Frontal cortex (tissue), 4 donors: ENCODE data around the gene CREB3L2. TPM values are rescaled to one million over a fixed set of nuclear protein-coding genes. Genes with fewer than 3 reads are reported as not detected.

Source experiments
- DNase-seq, 2 donors: peaks; one replicate each; pipeline ENCODE4 v3.0.0; 2012; ENCODE audit warnings: low spot score in 2 of 2
- FAIRE-seq: peaks from 2 replicates; lab custom pipeline; 2012; peaks lifted over from hg19 to GRCh38; lab: Jason Lieb, UNC
- total RNA-seq: library from RNA; depleted of rRNA; stranded (reverse); fragments of >200 nt; gene quantifications from one replicate; pipeline ENCODE4 v1.2.3, GENCODE V29; 2014
- donor health status: control.
- donor health status: control.
- donor health status: control.

Gene CREB3L2
- total RNA-seq, 1 donor from 2014 or later: 0.82 TPM

- FAIRE-seq (no peak), DNase-seq (no peak)
These were observed 116.2 kb downstream of the CREB3L2 start for GRCh38 chr7:137885678-137886077.

DNA sequence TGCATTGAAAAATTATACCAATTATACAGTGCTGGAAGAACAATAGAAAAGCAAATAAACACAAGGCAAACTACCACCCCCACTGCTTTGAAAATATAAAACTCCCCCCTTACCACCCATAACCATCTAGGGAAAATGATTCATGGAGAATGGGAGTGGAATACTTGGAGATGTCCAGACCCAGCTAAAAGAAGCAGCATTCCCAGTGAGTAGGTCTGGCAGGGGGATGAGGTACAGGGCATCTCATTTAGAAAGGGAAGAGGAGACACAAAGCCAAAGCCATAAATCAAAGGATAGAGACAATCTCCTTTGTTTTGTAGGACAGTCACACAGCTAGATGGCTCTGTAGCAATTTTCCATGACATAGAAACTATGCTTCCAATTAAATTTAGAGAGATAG is 119.1 kb downstream of the CREB3L2 start:
- no peak for DNase-seq
- FAIRE-seq: no peak

GRCh38 chr7:137882261-137882668 is 119.6 kb downstream of the CREB3L2 start:
- DNase-seq (no peak), FAIRE-seq (no peak)

- FAIRE-seq (no peak), DNase-seq (no peak)
These were observed 120.2 kb downstream of the CREB3L2 start for GRCh38 chr7:137881607-137882260.

DNA sequence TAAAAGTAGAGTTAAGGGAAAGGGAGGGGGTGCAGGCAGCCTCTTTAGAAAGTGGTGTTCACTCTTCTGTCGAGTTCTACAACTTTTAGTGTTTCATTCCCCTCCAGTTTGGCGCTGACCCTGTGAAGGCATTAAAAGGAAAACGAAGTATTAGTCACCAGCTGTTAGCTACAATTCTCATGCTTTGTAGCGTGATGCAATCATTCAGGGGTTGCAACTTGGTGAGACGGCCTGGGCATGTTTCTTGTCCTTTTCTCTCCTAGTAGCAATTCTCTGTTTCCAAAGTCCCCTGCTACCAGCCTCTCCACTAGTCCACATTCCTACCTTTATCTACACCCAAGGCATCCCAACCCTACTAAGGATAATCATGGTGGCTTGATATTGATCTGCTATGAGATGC is 121.5 kb downstream of the CREB3L2 start:
- DNase-seq (no peak), FAIRE-seq (no peak)

DNA sequence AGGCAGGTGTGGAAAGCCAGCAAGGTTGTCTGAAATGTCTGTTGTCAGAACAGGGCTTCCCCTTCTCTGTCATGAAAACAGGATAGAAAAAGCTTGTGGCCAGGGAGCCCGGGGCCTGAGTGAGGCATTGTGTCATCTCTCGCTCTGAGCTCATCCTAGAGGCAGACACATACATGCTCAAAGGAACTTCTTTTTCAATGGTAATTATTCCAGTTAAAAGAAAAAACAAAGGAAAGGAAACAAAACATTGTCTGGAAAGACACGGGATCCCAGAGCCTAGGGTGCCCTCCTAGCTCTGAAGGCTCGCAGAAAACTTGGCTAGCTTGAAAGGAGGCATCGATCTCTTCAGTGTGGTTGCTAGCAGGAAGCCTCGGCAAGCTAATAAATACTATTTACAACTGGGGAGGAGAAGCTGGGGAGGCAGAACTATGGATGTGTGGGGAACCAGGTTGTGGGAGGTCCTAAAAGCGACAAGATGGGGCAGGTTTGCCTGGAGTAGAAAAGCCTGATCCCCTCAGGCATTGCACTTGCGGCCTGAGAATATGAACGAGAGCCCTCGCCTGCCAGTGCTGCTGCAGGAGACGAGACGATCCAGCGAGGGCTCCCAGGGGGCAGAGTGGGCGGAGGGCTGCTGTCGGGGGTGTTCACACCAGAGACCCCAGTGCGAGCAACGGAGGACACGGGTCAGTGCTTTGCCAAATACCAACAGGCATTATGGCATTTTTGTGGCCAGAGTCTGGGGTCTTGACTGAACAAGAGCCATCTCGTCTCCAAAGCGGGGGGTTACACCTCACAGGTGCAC is 122.3 kb downstream of the CREB3L2 start:
- DNase-seq (no peak), FAIRE-seq (no peak)

- no peak for DNase-seq
- no peak for FAIRE-seq
These were observed 123.4 kb downstream of the CREB3L2 start for GRCh38 chr7:137878333-137878961.

DNA sequence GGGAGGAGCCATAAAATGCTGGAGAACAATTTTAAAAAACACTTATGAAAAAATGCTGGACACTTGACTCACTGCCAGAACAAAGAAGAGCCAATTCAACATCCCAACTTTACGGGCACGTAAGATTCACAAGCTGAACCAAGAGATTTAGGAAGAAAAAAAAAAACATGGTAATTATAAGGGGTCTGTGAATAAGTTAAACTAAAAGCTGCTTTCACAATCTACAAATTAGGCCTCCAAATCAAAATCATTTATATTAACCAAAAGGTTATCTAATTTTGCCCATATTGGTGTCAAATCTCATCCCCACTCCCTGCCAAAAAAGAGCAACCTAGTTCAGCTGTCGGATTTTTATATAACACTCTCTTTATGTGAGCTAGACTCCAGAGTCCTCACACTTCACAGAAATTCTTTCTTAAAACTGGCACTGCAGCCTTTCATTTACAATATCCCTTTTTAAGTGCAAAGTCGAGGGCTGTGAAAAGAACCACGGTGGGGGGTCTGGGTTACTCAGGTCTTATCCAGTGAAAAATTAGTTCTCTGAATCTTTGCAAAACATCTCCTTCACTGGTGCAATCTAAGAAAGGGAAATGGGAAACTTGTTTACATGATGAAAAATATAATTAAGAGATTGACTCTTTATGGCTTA is 124.7 kb downstream of the CREB3L2 start:
- FAIRE-seq (no peak), DNase-seq (no peak)

DNA sequence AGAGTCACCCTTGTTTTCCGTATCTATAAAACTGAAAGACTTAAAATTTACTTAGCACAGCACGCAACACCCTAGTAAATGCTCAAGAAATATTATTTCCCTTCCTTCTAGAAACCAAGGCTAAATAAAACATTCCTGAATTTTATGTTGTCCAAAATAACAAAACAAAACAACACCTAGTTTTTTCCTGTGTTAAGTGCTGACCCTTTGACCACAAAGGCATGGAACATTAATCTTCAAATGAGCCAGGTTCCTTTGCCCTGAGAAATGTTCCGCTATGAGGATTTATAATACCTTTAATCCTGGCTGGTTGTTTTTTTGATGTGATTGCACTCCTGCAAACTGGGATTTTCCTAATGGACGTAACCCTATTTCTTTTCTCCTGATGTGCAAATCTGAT is 126.1 kb downstream of the CREB3L2 start:
- no peak for DNase-seq
- FAIRE-seq: no peak

DNA sequence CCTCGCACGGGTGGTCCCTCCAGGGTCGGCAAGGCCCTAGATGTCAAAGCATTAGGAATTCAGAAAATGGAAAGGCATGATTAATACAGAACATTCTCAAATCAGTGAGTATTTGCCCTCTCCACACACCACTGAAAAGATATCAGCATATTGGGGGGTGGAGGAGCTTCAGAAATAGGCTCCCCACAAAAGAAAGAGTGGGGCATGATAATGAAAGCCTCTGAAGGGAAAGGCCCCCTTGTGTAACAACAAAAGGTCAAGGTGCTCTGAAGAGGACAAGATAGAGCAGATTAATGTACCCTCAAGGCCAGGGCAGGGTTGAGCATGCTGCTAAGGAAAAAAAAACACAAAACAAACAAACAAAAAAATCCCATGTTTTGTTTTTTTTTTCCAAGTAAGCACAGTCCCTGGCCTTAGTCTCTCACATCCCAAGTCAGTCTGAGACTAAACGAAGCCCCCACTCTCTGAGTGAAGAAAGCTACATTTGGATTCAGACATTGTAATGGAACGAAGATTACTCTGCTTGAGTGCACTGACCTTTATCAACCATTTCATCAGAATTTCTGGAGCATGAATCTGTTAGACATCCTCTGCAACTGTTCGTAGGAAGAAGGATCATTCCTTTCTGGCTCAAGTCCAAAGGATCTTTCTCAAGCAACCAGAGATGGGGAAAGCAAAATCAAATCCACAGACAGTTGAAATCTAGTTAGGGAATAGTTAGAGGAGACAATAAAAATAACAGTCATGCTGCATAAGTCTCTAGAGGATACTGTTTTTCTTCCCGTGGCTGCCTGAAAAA is 127.7 kb downstream of the CREB3L2 start:
- FAIRE-seq: no peak

GRCh38 chr7:137873524-137873923 is 128.4 kb downstream of the CREB3L2 start:
- FAIRE-seq (no peak), DNase-seq (no peak)

More for the DNA sequence above, 127.7 kb downstream of the CREB3L2 start:
- no peak for DNase-seq

DNA sequence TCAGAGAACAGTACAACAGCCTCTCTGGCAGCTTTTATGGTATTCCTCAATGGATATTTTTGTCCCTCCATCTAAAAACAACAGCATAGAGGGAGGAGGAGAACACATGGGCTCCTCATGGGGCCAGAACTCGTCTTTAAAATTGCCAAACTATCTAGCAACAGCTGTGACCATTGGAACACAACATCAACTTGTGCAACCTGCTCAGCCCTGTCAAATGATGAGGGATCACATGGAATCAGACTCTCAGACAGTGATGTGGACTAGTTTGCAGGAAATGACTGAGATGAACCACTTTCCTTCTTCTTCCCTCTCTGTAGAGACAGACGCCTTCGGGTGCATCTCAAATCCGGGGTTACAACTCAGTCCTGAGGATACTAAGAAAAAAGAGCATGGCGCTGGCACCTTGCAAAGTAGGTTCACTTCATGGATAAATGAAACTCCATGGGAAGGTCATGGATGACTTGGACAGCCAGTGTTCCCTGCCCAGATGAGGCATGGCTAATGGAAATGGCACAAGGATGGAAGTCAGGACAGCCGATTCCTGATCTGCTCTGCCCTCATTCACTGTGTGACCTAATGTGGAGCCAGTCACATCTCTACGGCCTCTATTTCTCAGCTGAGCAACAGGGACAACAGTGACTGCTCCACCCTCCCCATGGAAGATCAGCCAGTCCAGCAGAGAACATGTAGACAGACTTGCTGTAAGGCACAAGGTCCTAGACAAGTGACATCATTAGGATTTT is 130.5 kb downstream of the CREB3L2 start:
- FAIRE-seq: no peak
- DNase-seq: no peak

- FAIRE-seq: no peak
- no peak for DNase-seq
These were observed 131.2 kb downstream of the CREB3L2 start for GRCh38 chr7:137870684-137871083.

GRCh38 chr7:137870078-137870477 is 131.8 kb downstream of the CREB3L2 start:
- DNase-seq (no peak), FAIRE-seq (no peak)

DNA sequence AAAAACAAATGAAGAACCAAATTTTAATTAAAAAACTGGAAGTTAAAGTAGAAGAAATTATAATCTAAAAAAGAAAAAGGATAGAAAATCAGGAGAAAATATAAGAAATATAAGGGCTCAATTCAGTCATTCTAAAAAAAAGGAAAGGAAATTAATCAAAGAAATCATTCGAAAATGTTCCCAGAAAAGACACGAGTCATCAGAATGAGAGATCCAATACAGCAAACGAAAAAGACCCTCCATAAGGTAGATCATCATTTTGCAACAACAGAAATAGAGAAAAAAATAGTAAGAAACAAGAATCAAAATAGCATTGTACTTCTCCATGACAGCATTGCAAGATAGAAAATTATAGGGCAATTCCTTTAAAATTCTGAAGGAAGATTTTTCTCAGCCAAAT is 132.6 kb downstream of the CREB3L2 start:
- FAIRE-seq (peak; percentile 77), DNase-seq (no peak)

GRCh38 chr7:137867289-137867688 is 134.6 kb downstream of the CREB3L2 start:
- FAIRE-seq: no peak
- DNase-seq: no peak

GRCh38 chr7:137865764-137866163 is 136.1 kb downstream of the CREB3L2 start:
- FAIRE-seq (no peak), DNase-seq (no peak)

GRCh38 chr7:137862964-137863363 is 138.9 kb downstream of the CREB3L2 start:
- DNase-seq (no peak), FAIRE-seq (no peak)

DNA sequence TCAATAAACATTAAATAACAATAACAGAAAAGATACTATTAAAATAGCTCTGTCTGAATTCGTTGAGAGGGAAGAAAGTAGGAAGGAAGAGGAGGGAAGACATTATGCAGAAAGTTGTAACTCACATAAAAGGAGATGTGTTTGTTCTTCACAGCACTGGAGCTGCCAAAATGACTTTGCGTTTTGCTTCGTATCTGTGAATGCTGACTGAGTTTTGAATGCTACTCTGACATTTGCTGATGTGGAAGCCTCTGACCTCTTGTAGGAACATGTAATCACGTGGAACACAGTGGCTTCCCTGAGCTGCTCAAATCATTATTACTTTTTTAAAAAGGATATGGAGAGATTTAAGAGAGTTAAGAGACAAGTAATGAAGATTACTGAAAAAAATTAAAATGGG is 139.5 kb downstream of the CREB3L2 start:
- FAIRE-seq: no peak
- DNase-seq: no peak
